CD8-positive, alpha-beta memory T cell (primary cell): ENCODE measurements around the gene KPNB1. TPM values are rescaled to one million over a fixed set of nuclear protein-coding genes. Genes with fewer than 3 reads are reported as not detected.
A peak's percentile ranks its signal among the peaks of the same experiment; 100 is the strongest.

Experiments used
- CTCF ChIA-PET: fragments of 350-600 bp; sonication (Branson Sonifier 250); formaldehyde crosslinking; loops from one replicate; lab custom pipeline; 2021; ENCODE audit warnings: antibody characterized with exemption; lab: Charles Lee
- POLR2A ChIA-PET: fragments of 350-600 bp; sonication (Branson Sonifier 250); formaldehyde crosslinking; loops from one replicate; lab custom pipeline; 2021; ENCODE audit warnings: antibody characterized with exemption; lab: Charles Lee
- DNase-seq, 5 donors: peaks; one replicate each; pipeline versions ENCODE4 v3.0.0 to v3.0.0-alpha.2; 2020 to 2022; ENCODE audit warnings: mixed read lengths in 1 of 5
- H3K27ac ChIP-seq: one replicate; pipeline ENCODE4 v1.7.0; 2013; ENCODE audit warnings: low read depth, mild to moderate bottlenecking, low read length, moderate library complexity
- H3K27me3 ChIP-seq: 2 replicates; pipeline ENCODE4 v1.7.0; 2013; ENCODE audit warnings: low read length, mild to moderate bottlenecking; ENCODE audit not compliant: insufficient read depth, poor library complexity, severe bottlenecking
- H3K36me3 ChIP-seq: 2 replicates; pipeline ENCODE4 v1.7.0; 2013; ENCODE audit warnings: mild to moderate bottlenecking, low read length, moderate library complexity; ENCODE audit not compliant: insufficient read depth
- H3K4me1 ChIP-seq: 2 replicates; pipeline ENCODE4 v1.7.0; 2013; ENCODE audit warnings: mild to moderate bottlenecking, low read length, moderate library complexity; ENCODE audit not compliant: insufficient read depth
- H3K4me3 ChIP-seq: 2 replicates; pipeline ENCODE4 v1.7.0; 2013; ENCODE audit warnings: mild to moderate bottlenecking, low read length
- H3K9me3 ChIP-seq: 2 replicates; pipeline ENCODE4 v1.7.0; 2013; ENCODE audit warnings: mild to moderate bottlenecking, low read length
- H3K27ac Mint-ChIP-seq, 8 donors: one replicate each; pipeline ENCODE4 v1.8.0; 2020 to 2021; ENCODE audit warnings: mixed read lengths in 8 of 8, mild to moderate bottlenecking in 6 of 8, inconsistent platforms in 3 of 8, moderate library complexity in 3 of 8
- H3K27me3 Mint-ChIP-seq, 2 donors: one replicate each; pipeline ENCODE4 v1.8.0; 2020 to 2021; ENCODE audit warnings: mixed read lengths in 2 of 2, mild to moderate bottlenecking in 1 of 2, moderate library complexity in 1 of 2
- H3K36me3 Mint-ChIP-seq, 3 donors: one replicate each; pipeline ENCODE4 v1.8.0; 2020 to 2021; ENCODE audit warnings: mixed read lengths in 3 of 3, inconsistent platforms in 1 of 3, mild to moderate bottlenecking in 1 of 3
- H3K4me1 Mint-ChIP-seq, 3 donors: one replicate each; pipeline ENCODE4 v1.8.0; 2020 to 2021; ENCODE audit warnings: mixed read lengths in 3 of 3, inconsistent platforms in 1 of 3, mild to moderate bottlenecking in 1 of 3
- H3K4me3 Mint-ChIP-seq, 7 donors: one replicate each; pipeline ENCODE4 v1.8.0; 2020 to 2021; ENCODE audit warnings: mixed read lengths in 7 of 7, mild to moderate bottlenecking in 6 of 7, moderate library complexity in 4 of 7, inconsistent platforms in 2 of 7
- H3K9me3 Mint-ChIP-seq, 5 donors: one replicate each; pipeline ENCODE4 v1.8.0; 2020 to 2022; ENCODE audit warnings: mixed read lengths in 5 of 5, mild to moderate bottlenecking in 3 of 5, moderate library complexity in 2 of 5, inconsistent platforms in 1 of 5
- polyA plus RNA-seq: library from polyadenylated mRNA; unstranded; fragments of 300-500 nt; fragmentation: Illumina TruSeq; gene quantifications from one replicate; pipeline ENCODE4 v1.2.3, GENCODE V29; 2021
- total RNA-seq, 2 experiments: library from RNA; stranded (reverse); gene quantifications; one replicate each; pipeline ENCODE4 v1.2.3, GENCODE V29; 2021

Gene KPNB1
- total and polyA plus RNA-seq, 3 experiments from 2014 or later = 35.9 to 915 (median 907) TPM

GRCh38 chr17:47704736-47705135 is 55.0 kb downstream of the KPNB1 start:
- Histone ChIP-seq H3K36me3 (peaks cover 3% of the 10 kb centered on the region), H3K27me3 (no peaks in the 10 kb centered on the region), H3K27ac (no peak overlapping the region), H3K9me3 (no peaks in the 10 kb centered on the region), H3K4me3 (no peak overlapping the region), H3K4me1 (peaks cover 79% of the 10 kb centered on the region)
- DNase-seq = no peak
- H3K27ac Mint-ChIP-seq = peak overlapping the region; percentile 86 to 99 (median 95)
- POLR2A ChIA-PET = interaction anchor here (0.5 to 1.8 kb wide), 5 partner anchors 14 to 64 kb away, joined by 3 to 7 read pairs (median 4); partner anchors contain the start of genes KPNB1 and TBX21
- H3K27me3 Mint-ChIP-seq = no peaks in the 10 kb centered on the region
- peak overlapping the region; percentile 29 to 91 (median 80) for H3K4me3 Mint-ChIP-seq
- peaks cover 0 to 4% (median 2%) of the 10 kb centered on the region in 3 donors for H3K36me3 Mint-ChIP-seq
- CTCF ChIA-PET = interaction anchor here (1.3 to 1.7 kb wide), 6 partner anchors 10 to 37 kb away, joined by 3 to 10 read pairs (median 6); partner anchors contain the start of gene TBX21
- peaks cover 75 to 80% (median 76%) of the 10 kb centered on the region in 3 donors for H3K4me1 Mint-ChIP-seq
- no peaks in the 10 kb centered on the region for H3K9me3 Mint-ChIP-seq

GRCh38 chr17:47705536-47706530 is 56.1 kb downstream of the KPNB1 start:
- Mint-ChIP-seq H3K27ac (peak overlapping the region; percentile 86 to 99 (median 95)), H3K36me3 (peaks cover 4 to 14% (median 4%) of the 10 kb centered on the region in 3 donors), H3K4me1 (peaks cover 69 to 76% (median 75%) of the 10 kb centered on the region in 3 donors), H3K9me3 (no peaks in the 10 kb centered on the region), H3K27me3 (no peaks in the 10 kb centered on the region), H3K4me3 (peak overlapping the region; percentile 67 to 91 (median 80))
- no peaks in the 10 kb centered on the region for H3K9me3 ChIP-seq
- no peak overlapping the region for H3K27ac ChIP-seq
- no peaks in the 10 kb centered on the region for H3K27me3 ChIP-seq
- peak overlapping the region; percentile 16 for H3K4me3 ChIP-seq
- H3K4me1 ChIP-seq = peaks cover 72% of the 10 kb centered on the region
- ChIA-PET POLR2A (interaction anchor here (1.5 kb wide), 1 partner anchor 27 kb away, joined by 5 read pairs; the partner anchor contains the start of gene TBX21), CTCF (interaction anchor here (0.7 to 3.3 kb wide), 9 partner anchors 9 to 56 kb away, joined by 3 to 17 read pairs (median 5); partner anchors contain the start of genes KPNB1 and TBX21)
- DNase-seq = peak in 2 of 5 donors; percentile 32 to 65
- peaks cover 8% of the 10 kb centered on the region for H3K36me3 ChIP-seq

- H3K4me1 Mint-ChIP-seq = peaks cover 63 to 69% (median 68%) of the 10 kb centered on the region in 3 donors
- POLR2A ChIA-PET = interaction anchor here (1.2 to 1.5 kb wide), 3 partner anchors 25 to 29 kb away, joined by 5 to 7 read pairs (median 5); partner anchors contain the start of gene TBX21
Observed at GRCh38 chr17:47707056-47707804, 57.5 kb downstream of the KPNB1 start.

GRCh38 chr17:47707884-47708283 is 58.2 kb downstream of the KPNB1 start:
- peaks cover 61 to 69% (median 67%) of the 10 kb centered on the region in 3 donors for H3K4me1 Mint-ChIP-seq
- no peak overlapping the region for H3K4me3 ChIP-seq
- peaks cover 8% of the 10 kb centered on the region for H3K36me3 ChIP-seq
- peaks cover 4 to 18% (median 4%) of the 10 kb centered on the region in 3 donors for H3K36me3 Mint-ChIP-seq
- no peaks in the 10 kb centered on the region for H3K9me3 ChIP-seq
- no peaks in the 10 kb centered on the region for H3K27me3 ChIP-seq
- H3K4me1 ChIP-seq = peaks cover 70% of the 10 kb centered on the region
- no peaks in the 10 kb centered on the region for H3K9me3 Mint-ChIP-seq
- DNase-seq = no peak
- peak overlapping the region in 1 of 7 donors; percentile 17 for H3K4me3 Mint-ChIP-seq
- peak overlapping the region in 4 of 8 donors; percentile 8 to 97 (median 75) for H3K27ac Mint-ChIP-seq
- ChIA-PET CTCF (interaction anchor here (1.1 to 3.3 kb wide), 7 partner anchors 9 to 182 kb away, joined by 3 to 17 read pairs (median 5); partner anchors contain the start of gene TBX21), POLR2A (interaction anchor here (1.2 to 1.4 kb wide), 2 partner anchors 25 to 28 kb away, joined by 5 to 7 read pairs; partner anchors contain the start of gene TBX21)
- H3K27ac ChIP-seq = no peak overlapping the region
- no peaks in the 10 kb centered on the region for H3K27me3 Mint-ChIP-seq

More at GRCh38 chr17:47707056-47707804, 57.5 kb downstream of the KPNB1 start:
- Histone ChIP-seq H3K27me3 (no peaks in the 10 kb centered on the region), H3K4me3 (no peak overlapping the region), H3K4me1 (peaks cover 71% of the 10 kb centered on the region), H3K36me3 (peaks cover 8% of the 10 kb centered on the region), H3K9me3 (no peaks in the 10 kb centered on the region), H3K27ac (no peak overlapping the region)
- H3K36me3 Mint-ChIP-seq = peaks cover 4 to 18% (median 4%) of the 10 kb centered on the region in 3 donors
- no peaks in the 10 kb centered on the region for H3K27me3 Mint-ChIP-seq
- peak overlapping the region in 7 of 8 donors; percentile 8 to 97 (median 94) for H3K27ac Mint-ChIP-seq
- peak overlapping the region; percentile 67 to 85 (median 80) for H3K4me3 Mint-ChIP-seq
- no peak for DNase-seq
- CTCF ChIA-PET = interaction anchor here (1.1 to 3.3 kb wide), 9 partner anchors 8 to 183 kb away, joined by 3 to 17 read pairs (median 5); partner anchors contain the start of gene TBX21
- no peaks in the 10 kb centered on the region for H3K9me3 Mint-ChIP-seq

- Histone ChIP-seq H3K9me3 (no peaks in the 10 kb centered on the region), H3K27me3 (no peaks in the 10 kb centered on the region), H3K36me3 (peaks cover 8% of the 10 kb centered on the region), H3K4me3 (no peak overlapping the region), H3K27ac (no peak overlapping the region), H3K4me1 (peaks cover 69% of the 10 kb centered on the region)
- Mint-ChIP-seq H3K36me3 (peaks cover 4 to 18% (median 4%) of the 10 kb centered on the region in 3 donors), H3K27ac (no peak overlapping the region), H3K27me3 (no peaks in the 10 kb centered on the region), H3K9me3 (no peaks in the 10 kb centered on the region), H3K4me1 (peaks cover 61 to 69% (median 67%) of the 10 kb centered on the region in 3 donors), H3K4me3 (no peak overlapping the region)
- POLR2A ChIA-PET = interaction anchor here (1.2 to 1.4 kb wide), 2 partner anchors 24 to 28 kb away, joined by 5 to 7 read pairs; partner anchors contain the start of gene TBX21
- DNase-seq = no peak
- CTCF ChIA-PET = interaction anchor here (1.3 to 3.3 kb wide), 5 partner anchors 9 to 33 kb away, joined by 3 to 17 read pairs (median 5); partner anchors contain the start of gene TBX21
Observed at GRCh38 chr17:47708312-47708863, 58.7 kb downstream of the KPNB1 start.

GRCh38 chr17:47708864-47709541 is 59.3 kb downstream of the KPNB1 start:
- Histone ChIP-seq H3K4me3 (no peak overlapping the region), H3K27ac (no peak overlapping the region), H3K9me3 (no peaks in the 10 kb centered on the region), H3K27me3 (no peaks in the 10 kb centered on the region), H3K4me1 (peaks cover 69% of the 10 kb centered on the region), H3K36me3 (peaks cover 8% of the 10 kb centered on the region)
- H3K4me1 Mint-ChIP-seq = peaks cover 61 to 69% (median 67%) of the 10 kb centered on the region in 3 donors
- no peak overlapping the region for H3K27ac Mint-ChIP-seq
- ChIA-PET POLR2A (no interaction called here), CTCF (interaction anchor here (1.1 to 2.0 kb wide), 3 partner anchors 10 to 59 kb away, joined by 3 to 8 read pairs (median 4); partner anchors contain the start of gene KPNB1)
- H3K9me3 Mint-ChIP-seq = no peaks in the 10 kb centered on the region
- H3K27me3 Mint-ChIP-seq = no peaks in the 10 kb centered on the region
- H3K36me3 Mint-ChIP-seq = peaks cover 4 to 18% (median 4%) of the 10 kb centered on the region in 3 donors
- H3K4me3 Mint-ChIP-seq = peak overlapping the region in 1 of 7 donors; percentile 13
- no peak for DNase-seq
